Tibial nerve (tissue), 4 donors: ENCODE results near the gene USP24. TPM values are rescaled to one million over a fixed set of nuclear protein-coding genes. Genes with fewer than 3 reads are reported as not detected.

Experiments used
- DNase-seq, 2 donors: peaks; one replicate each; pipeline ENCODE4 v3.0.0-alpha.2; 2019; ENCODE audit warnings: low spot score in 2 of 2
- H3K27ac ChIP-seq, 4 donors: fragments of 200-600 bp; sonication (generic) in 3 of 4; one replicate each; pipeline ENCODE4 v1.5.1; 2017 to 2019; ENCODE audit warnings: mild to moderate bottlenecking in 1 of 4
- H3K27me3 ChIP-seq, 2 donors: fragments of 200-600 bp; sonication (generic) in 1 of 2; one replicate each; pipeline versions ENCODE4 v1.5.1 to v1.6.0; 2017 to 2019
- H3K36me3 ChIP-seq, 3 donors: fragments of 200-600 bp; sonication (generic); one replicate each; pipeline ENCODE4 v1.5.1; 2018 to 2019
- H3K4me1 ChIP-seq, 4 donors: fragments of 200-600 bp; sonication (generic) in 3 of 4; one replicate each; pipeline ENCODE4 v1.5.1; 2017 to 2019
- H3K4me3 ChIP-seq, 4 donors: fragments of 200-600 bp; sonication (generic) in 3 of 4; one replicate each; pipeline ENCODE4 v1.5.1; 2017 to 2019; ENCODE audit warnings: mild to moderate bottlenecking in 1 of 4, moderate library complexity in 1 of 4
- H3K9me3 ChIP-seq, 4 donors: fragments of 200-600 bp; sonication (generic) in 3 of 4; one replicate each; pipeline ENCODE4 v1.5.1; 2017 to 2019
- EP300 ChIP-seq, 2 donors: sonication (generic); formaldehyde crosslinking; IDR thresholded peaks; one replicate each; pipeline ENCODE4 v1.6.1; 2017; ENCODE audit warnings: antibody characterized with exemption in 2 of 2, mild to moderate bottlenecking in 1 of 2
- POLR2A ChIP-seq, 2 donors: fragments of 450-650 bp; IDR thresholded peaks; one replicate each; pipeline ENCODE4 v1.6.1; 2017; ENCODE audit warnings: antibody characterized with exemption in 2 of 2, mild to moderate bottlenecking in 2 of 2, moderate library complexity in 2 of 2
- WGBS, 2 donors: methylation state at CpG; one replicate each; pipeline ENCODE4 v1.1.5; 2018; 5-methylcytosine and 5-hydroxymethylcytosine counted together
- total RNA-seq, 4 donors: library from RNA; depleted of rRNA; stranded (reverse); fragments of >200 nt; gene quantifications; one replicate each; pipeline ENCODE4 v1.1.0, GENCODE V29; 2016
- TF ChIP-seq, protein P1 (sequence below), 5 experiments: fragments of 200-600 bp in 3 of 5; fragments of 450-650 bp in 2 of 5; sonication (generic) in 3 of 5; IDR thresholded peaks; one replicate each; pipeline ENCODE4 v1.5.1; 2016 to 2019; ENCODE audit warnings: antibody characterized with exemption in 5 of 5, mild to moderate bottlenecking in 3 of 5, moderate library complexity in 2 of 5

USP24 gene
- total RNA-seq, 4 donors from 2014 or later = 46.8 to 63.8 (median 55.7) TPM

DNA sequence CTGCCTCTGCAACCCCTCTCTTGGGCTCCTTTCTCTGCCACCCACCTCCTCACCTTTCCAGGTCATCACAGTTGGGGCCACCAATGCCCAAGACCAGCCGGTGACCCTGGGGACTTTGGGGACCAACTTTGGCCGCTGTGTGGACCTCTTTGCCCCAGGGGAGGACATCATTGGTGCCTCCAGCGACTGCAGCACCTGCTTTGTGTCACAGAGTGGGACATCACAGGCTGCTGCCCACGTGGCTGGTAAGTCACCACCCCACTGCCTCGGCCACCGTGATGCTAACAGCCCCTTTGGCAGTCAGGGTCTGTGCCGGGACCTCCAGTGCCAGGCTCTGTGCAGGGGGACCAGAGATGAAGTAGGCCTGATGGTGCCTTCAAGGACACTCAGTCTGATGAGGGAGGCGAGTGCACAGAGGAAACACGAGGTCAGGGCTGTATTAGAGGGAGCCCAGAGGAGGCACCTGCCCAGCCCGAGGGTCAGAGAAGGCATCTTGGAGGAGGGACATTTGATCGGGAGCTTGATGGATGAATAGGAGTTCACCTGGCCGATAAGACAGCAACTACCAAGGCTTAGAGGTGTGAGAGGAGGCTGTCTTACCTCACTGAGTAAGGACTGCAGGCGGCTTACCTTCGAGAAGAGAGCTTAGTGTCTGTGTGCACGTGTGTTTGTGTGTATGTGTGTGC is 157.8 kb downstream of the USP24 start:
- H3K27me3 ChIP-seq = no peaks in the 10 kb centered on the region
- no peak overlapping the region for H3K4me3 ChIP-seq
- H3K9me3 ChIP-seq = no peaks in the 10 kb centered on the region
- peaks cover 0 to 4% (median 0%) of the 10 kb centered on the region in 4 donors for H3K4me1 ChIP-seq
- no peak for DNase-seq
- TF ChIP-seq EP300 (IDR thresholded peaks at IDR 0.05) = no peak
- TF ChIP-seq, protein P1, sequence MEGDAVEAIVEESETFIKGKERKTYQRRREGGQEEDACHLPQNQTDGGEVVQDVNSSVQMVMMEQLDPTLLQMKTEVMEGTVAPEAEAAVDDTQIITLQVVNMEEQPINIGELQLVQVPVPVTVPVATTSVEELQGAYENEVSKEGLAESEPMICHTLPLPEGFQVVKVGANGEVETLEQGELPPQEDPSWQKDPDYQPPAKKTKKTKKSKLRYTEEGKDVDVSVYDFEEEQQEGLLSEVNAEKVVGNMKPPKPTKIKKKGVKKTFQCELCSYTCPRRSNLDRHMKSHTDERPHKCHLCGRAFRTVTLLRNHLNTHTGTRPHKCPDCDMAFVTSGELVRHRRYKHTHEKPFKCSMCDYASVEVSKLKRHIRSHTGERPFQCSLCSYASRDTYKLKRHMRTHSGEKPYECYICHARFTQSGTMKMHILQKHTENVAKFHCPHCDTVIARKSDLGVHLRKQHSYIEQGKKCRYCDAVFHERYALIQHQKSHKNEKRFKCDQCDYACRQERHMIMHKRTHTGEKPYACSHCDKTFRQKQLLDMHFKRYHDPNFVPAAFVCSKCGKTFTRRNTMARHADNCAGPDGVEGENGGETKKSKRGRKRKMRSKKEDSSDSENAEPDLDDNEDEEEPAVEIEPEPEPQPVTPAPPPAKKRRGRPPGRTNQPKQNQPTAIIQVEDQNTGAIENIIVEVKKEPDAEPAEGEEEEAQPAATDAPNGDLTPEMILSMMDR (IDR thresholded peaks at IDR 0.05) = no peak
- no peak for TF ChIP-seq POLR2A (IDR thresholded peaks at IDR 0.05)
- H3K27ac ChIP-seq = no peak overlapping the region
- WGBS, 2 donors = 88 to 94% methylated on average over 13 to 14 of the region's 15 CpGs
- no peaks in the 10 kb centered on the region for H3K36me3 ChIP-seq

- 88 to 95% methylated on average over 19 to 20 of the region's 20 CpGs for WGBS, 2 donors
- Histone ChIP-seq H3K9me3 (no peaks in the 10 kb centered on the region), H3K27me3 (no peaks in the 10 kb centered on the region), H3K4me3 (no peak overlapping the region), H3K36me3 (no peaks in the 10 kb centered on the region), H3K4me1 (peaks cover 0 to 4% (median 0%) of the 10 kb centered on the region in 4 donors), H3K27ac (no peak overlapping the region)
- DNase-seq = no peak
- TF ChIP-seq, protein P1 (IDR thresholded peaks at IDR 0.05) = no peak
- TF ChIP-seq POLR2A (IDR thresholded peaks at IDR 0.05) (no peak), EP300 (IDR thresholded peaks at IDR 0.05) (no peak)
These were observed 158.6 kb downstream of the USP24 start for GRCh38 chr1:55056632-55056992.

DNA sequence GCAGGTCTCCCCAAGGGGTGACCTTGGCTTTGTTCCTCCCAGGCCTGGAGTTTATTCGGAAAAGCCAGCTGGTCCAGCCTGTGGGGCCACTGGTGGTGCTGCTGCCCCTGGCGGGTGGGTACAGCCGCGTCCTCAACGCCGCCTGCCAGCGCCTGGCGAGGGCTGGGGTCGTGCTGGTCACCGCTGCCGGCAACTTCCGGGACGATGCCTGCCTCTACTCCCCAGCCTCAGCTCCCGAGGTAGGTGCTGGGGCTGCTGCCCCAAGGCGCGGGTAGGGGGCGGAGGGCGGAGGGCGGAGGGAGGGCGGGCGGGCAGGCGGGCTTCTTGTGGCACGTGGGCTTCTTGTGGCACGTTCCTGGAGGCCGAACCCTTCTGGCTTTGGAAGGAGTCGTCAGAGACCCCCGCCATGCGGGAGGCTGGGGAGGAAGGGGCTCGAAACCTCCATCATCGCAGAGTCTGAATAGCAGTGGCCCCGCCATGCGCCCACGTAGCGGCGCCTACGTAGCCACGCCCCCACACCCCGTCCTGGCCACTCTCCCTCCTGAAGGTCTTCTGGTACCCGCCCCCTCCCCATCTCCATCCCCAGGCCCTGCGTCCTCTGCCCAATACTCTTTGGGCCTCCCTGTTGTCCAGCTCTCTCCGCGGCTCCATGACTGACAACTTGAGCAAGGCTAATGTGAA is 159.1 kb downstream of the USP24 start:
- H3K27me3 ChIP-seq = no peaks in the 10 kb centered on the region
- TF ChIP-seq POLR2A (IDR thresholded peaks at IDR 0.05) (no peak), EP300 (IDR thresholded peaks at IDR 0.05) (no peak)
- TF ChIP-seq, protein P1 (IDR thresholded peaks at IDR 0.05) = no peak
- H3K27ac ChIP-seq = no peak overlapping the region
- WGBS, 2 donors = 88 to 91% methylated on average over 27 to 33 of the region's 42 CpGs
- no peak for DNase-seq
- peaks cover 0 to under 1% (median 0%) of the 10 kb centered on the region in 4 donors for H3K4me1 ChIP-seq
- H3K36me3 ChIP-seq = no peaks in the 10 kb centered on the region
- no peak overlapping the region for H3K4me3 ChIP-seq
- H3K9me3 ChIP-seq = no peaks in the 10 kb centered on the region

- no peak for DNase-seq
- Histone ChIP-seq H3K36me3 (no peaks in the 10 kb centered on the region), H3K27ac (no peak overlapping the region), H3K4me1 (no peaks in the 10 kb centered on the region), H3K27me3 (no peaks in the 10 kb centered on the region), H3K4me3 (no peak overlapping the region), H3K9me3 (no peaks in the 10 kb centered on the region)
- WGBS, 2 donors = 73 to 74% methylated on average over 12 of the region's 12 CpGs
- TF ChIP-seq POLR2A (IDR thresholded peaks at IDR 0.05) (no peak), EP300 (IDR thresholded peaks at IDR 0.05) (no peak)
- TF ChIP-seq, protein P1 (IDR thresholded peaks at IDR 0.05) = no peak
These were observed 159.9 kb downstream of the USP24 start for GRCh38 chr1:55055084-55055882.
